ENCODE measurements around the gene DTNB.

Gene DTNB

DNA sequence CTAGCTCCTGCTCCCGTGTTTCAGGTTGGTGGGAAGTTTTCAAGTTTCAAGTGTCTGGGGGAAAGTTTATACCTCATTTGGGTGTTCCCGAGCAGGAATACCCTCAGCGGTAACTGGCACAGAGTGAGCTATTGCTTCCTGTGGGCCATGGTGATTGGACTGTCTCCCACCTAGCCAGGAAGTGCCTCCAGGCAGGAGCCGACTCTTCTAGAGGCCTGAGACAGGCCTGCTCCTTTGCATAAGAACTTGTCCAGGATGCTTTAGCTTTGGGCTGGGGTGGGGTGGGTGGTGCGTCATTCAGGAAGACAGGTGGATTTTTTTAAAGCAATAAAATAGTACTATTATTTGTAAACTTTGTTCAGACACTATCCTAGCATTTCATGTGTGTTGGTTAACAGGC, 308.1 kb downstream of the DTNB start:
- TF ChIP-seq FOXP2 (optimal IDR thresholded peaks at IDR 0.05; ENCODE audit: borderline replicate concordance, extremely low read depth, extremely low read length, insufficient read depth) (no peak), POLR2AphosphoS5 (IDR thresholded peaks at IDR 0.05; ENCODE audit: low read depth, low read length) (no peak), TAF1 (IDR thresholded peaks at IDR 0.05; ENCODE audit: borderline replicate concordance, insufficient read depth, low read length) (no peak), REST (IDR thresholded peaks at IDR 0.05; ENCODE audit: insufficient read depth in 1 of 2, low read depth in 2 of 2, low read length in 2 of 2) (no peak), SIN3A (IDR thresholded peaks at IDR 0.05; ENCODE audit: borderline replicate concordance, insufficient read depth, low read length) (no peak)

DNA sequence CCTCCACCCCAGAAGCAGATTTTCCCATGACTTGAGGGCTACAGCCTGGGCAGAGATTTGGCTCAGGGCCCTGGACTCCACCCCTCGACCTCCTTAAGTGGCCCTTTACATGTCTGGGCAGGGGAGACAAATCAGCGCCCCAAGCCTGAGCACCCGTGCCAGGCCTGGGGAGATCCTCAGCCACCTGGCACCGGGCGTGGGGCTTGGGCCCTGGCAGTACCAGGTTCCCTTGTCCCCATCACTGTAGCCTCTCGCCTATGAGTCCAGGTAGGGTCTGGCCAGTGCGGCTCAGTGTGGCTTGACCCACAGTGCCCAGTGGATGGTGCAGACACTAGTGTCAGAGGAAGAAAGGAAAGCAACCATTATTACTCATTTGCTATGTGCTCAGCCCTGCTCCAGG, 309.6 kb downstream of the DTNB start:
- TF ChIP-seq TAF1 (IDR thresholded peaks at IDR 0.05; ENCODE audit: borderline replicate concordance, insufficient read depth, low read length) (no peak), FOXP2 (optimal IDR thresholded peaks at IDR 0.05; ENCODE audit: borderline replicate concordance, extremely low read depth, extremely low read length, insufficient read depth) (no peak), REST (IDR thresholded peaks at IDR 0.05; ENCODE audit: insufficient read depth in 1 of 2, low read depth in 2 of 2, low read length in 2 of 2) (no peak), SIN3A (IDR thresholded peaks at IDR 0.05; ENCODE audit: borderline replicate concordance, insufficient read depth, low read length) (no peak), POLR2AphosphoS5 (IDR thresholded peaks at IDR 0.05; ENCODE audit: low read depth, low read length) (no peak)

- TF ChIP-seq REST (IDR thresholded peaks at IDR 0.05; ENCODE audit: insufficient read depth in 1 of 2, low read depth in 2 of 2, low read length in 2 of 2) (no peak), POLR2AphosphoS5 (IDR thresholded peaks at IDR 0.05; ENCODE audit: low read depth, low read length) (no peak), FOXP2 (optimal IDR thresholded peaks at IDR 0.05; ENCODE audit: borderline replicate concordance, extremely low read depth, extremely low read length, insufficient read depth) (no peak), TAF1 (IDR thresholded peaks at IDR 0.05; ENCODE audit: borderline replicate concordance, insufficient read depth, low read length) (no peak), SIN3A (IDR thresholded peaks at IDR 0.05; ENCODE audit: borderline replicate concordance, insufficient read depth, low read length) (no peak)
Measured at GRCh38 chr2:25362434-25363145, 310.8 kb downstream of the DTNB start.

GRCh38 chr2:25362049-25362433, 311.3 kb downstream of the DTNB start:
- no peak for TF ChIP-seq REST (IDR thresholded peaks at IDR 0.05; ENCODE audit: insufficient read depth in 1 of 2, low read depth in 2 of 2, low read length in 2 of 2)
- no peak for TF ChIP-seq TAF1 (IDR thresholded peaks at IDR 0.05; ENCODE audit: borderline replicate concordance, insufficient read depth, low read length)
- TF ChIP-seq POLR2AphosphoS5 (IDR thresholded peaks at IDR 0.05; ENCODE audit: low read depth, low read length): peak; percentile 47; the same call in 1 of the 2 replicates
- TF ChIP-seq FOXP2 (optimal IDR thresholded peaks at IDR 0.05; ENCODE audit: borderline replicate concordance, extremely low read depth, extremely low read length, insufficient read depth): no peak
- TF ChIP-seq SIN3A (IDR thresholded peaks at IDR 0.05; ENCODE audit: borderline replicate concordance, insufficient read depth, low read length): no peak

All from PFSK-1 (cell line).